GM19455 (cell line): Measurements from ENCODE around the gene PRR3.

Experiments
- ATAC-seq: cut with Tn5 transposase; IDR thresholded peaks from one replicate; pipeline ENCODE4 v1.9.1; 2021; ENCODE audit not compliant: unreplicated experiment

The PRR3 gene

DNA sequence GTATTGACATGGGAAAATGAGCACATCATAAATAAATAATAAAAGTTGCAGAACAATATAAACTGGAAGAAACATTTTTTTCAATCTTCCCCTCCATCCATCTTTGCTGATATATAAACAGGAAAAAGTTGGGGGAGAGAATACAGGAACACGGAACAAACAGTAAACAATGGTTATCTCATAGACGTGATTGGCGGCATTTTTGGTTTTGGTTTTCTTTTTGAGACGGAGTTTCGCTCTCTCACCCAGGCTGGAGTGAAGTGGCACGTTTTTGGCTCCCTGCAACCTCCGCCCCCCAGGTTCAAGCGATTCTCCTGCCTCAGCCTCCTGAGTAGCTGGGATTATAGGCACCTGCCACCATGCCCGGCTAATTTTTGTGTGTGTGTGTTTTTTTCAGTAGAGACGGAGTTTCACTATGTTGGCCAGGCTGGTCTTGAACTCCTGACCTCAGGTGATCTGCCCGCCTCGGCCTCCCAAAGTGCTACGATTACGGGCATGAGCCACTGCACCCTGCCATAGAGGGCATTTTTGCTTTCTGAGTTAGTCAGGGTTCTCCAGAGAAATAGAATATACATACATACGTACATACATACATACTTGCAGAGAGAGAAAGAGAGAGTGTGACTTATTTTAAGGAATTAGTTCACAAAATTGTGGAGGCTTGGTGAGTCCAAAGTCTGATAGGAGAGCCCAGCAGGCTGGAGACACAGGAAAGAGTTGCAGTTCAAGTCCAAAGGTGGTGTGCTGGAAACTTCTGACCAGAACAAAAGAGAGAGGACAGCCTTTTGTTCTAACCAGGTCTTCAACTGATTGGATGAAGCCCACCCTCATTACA, 23.4 kb upstream of the PRR3 start:
- no peak for ATAC-seq

GRCh38 chr6:30537931-30538330, 19.2 kb upstream of the PRR3 start:
- ATAC-seq: no peak

DNA sequence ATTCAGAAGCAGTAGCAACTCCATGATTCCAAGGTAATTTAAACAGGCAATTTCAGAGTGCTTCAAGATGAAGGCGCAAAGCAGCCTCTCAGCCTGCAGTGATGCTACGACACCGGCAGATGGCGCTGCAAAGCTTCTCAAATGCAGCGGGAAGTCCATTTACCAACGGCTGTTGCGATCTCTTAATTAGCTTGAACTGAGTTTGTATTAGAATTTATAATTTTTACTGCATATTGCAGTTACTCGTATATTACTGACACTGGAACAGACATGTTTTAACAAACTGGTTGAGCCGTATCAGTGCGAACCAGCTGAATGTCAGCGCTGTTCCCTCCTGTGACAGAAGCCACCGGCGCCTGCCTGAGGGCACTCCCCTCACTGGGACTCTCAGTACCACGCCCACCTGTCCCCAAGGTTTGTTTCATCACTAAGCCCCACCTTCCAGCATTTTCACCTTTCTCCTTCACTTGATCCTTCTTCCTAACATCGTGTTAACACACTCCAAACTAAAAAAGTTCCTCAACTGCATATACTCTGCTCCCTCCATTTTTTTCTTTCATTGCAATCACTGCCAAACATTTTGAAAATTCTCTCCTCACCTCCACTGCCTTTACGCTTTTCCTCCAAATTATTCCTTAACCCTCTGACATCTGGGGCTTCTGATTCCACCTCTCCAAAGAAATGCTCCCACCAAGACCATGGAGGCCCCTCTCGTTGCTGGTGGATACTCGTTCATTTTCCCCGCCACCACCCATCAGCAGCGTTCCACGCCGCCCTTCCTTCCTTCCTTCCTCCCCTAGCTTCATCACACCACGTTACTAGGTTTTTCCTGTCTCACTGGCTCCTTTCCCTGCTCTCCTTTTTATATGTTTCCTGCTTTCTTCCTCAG, 15.3 kb upstream of the PRR3 start:
- no peak for ATAC-seq

GRCh38 chr6:30542404-30542725, 14.7 kb upstream of the PRR3 start:
- ATAC-seq: no peak

GRCh38 chr6:30542915-30543314, 14.2 kb upstream of the PRR3 start:
- no peak for ATAC-seq

DNA sequence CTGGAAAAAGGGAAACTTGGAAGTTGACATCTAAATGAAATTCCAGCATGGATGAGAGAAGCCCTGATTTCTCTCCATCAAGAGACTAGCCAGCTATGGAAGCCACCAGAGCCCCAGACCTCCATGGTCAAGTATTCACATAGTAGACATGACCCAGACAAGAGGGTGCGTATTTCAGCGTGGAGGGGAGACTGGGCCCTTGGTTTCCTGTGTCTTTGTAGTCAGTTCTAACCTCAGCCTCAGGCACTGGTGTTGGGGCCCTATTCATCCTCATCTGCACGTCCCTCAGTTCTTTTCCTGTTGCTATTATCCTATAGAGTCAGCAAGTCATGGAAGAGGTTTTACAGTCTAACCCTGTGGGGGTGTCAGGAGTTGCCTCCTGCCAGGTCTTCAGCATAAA, 13.3 kb upstream of the PRR3 start:
- ATAC-seq: no peak

DNA sequence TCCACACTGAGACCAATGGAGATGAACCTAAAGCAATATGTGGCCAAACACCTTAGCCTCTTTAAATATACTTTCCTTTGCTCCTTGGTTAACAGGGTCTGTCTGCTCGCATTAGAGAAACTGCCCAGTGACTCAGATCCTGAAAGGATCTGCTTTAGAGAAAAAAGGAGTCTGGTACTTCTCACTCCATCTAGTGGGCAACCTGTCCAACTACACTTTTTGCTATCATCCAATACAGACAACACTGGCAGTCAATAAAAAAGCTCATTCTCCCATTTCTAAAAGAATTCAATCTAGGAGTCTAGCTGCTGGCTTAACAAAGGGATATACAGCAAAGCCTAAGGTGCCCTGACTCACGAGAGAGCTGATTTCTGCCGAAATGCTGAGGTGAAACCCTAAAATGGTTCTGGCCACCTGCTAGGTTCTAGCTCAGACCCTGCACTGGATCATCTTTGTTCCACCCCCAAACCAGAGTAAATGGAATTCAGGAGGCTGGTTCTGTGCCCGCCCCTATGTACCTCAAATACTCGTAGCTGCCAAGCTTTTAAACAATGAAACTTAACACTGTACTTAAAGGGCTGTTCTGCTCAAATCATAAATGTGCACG, 12.3 kb upstream of the PRR3 start:
- no peak for ATAC-seq

DNA sequence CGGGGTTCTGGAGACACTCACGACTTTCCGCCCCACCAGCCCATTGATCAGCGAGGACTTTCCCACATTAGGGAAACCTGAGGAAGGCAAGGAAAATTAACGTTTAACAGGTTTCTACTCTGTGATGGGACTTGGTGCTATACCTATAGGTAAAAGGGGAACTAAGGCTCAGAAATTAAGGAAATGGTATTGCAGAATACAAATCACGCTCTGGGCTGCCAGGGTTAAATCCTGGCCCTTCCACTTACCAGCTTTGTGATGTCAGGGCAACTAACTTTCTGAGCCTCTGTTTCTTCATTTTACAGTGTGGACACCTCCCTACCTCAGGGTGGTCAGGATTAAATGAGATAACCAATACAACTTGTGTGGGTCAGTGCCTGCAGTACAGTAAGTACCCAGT, 9.6 kb upstream of the PRR3 start:
- ATAC-seq: no peak

- ATAC-seq: no peak
Measured at GRCh38 chr6:30548375-30548774, 8.7 kb upstream of the PRR3 start.

DNA sequence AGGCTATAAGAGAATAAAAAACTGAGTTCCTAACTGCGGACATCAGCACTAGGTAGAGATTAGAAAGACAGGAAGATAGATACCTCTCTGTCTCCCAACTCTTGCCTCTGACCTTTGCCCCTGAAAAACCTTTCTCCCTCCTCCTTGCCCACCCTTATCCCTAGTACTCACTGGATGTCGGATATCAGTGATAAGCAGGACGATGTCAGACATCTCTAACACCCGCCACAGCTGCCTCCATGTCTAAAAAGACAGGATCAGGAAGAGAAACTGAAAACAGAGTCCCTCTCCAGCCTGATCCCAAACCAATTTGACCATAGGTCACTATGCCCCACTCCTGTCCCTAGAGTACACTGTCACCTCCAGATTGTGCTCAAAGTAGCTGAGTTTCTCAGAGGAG, 2.7 kb upstream of the PRR3 start:
- ATAC-seq: no peak

- ATAC-seq: no peak
Measured at GRCh38 chr6:30554962-30555815, 1.9 kb upstream of the PRR3 start.

DNA sequence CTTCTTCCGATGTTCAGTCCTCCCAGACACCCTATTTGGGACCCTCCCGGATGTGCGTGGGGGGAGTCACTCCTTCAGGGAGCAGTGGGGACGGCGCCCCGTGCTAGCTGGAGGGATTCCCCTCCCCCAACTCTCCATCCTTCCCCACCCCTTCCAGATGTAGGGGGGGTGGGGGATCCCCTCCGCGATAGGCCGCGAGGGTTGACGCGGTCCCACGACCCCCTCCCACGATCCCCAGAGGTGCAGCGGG, 1.4 kb upstream of the PRR3 start:
- no peak for ATAC-seq

DNA sequence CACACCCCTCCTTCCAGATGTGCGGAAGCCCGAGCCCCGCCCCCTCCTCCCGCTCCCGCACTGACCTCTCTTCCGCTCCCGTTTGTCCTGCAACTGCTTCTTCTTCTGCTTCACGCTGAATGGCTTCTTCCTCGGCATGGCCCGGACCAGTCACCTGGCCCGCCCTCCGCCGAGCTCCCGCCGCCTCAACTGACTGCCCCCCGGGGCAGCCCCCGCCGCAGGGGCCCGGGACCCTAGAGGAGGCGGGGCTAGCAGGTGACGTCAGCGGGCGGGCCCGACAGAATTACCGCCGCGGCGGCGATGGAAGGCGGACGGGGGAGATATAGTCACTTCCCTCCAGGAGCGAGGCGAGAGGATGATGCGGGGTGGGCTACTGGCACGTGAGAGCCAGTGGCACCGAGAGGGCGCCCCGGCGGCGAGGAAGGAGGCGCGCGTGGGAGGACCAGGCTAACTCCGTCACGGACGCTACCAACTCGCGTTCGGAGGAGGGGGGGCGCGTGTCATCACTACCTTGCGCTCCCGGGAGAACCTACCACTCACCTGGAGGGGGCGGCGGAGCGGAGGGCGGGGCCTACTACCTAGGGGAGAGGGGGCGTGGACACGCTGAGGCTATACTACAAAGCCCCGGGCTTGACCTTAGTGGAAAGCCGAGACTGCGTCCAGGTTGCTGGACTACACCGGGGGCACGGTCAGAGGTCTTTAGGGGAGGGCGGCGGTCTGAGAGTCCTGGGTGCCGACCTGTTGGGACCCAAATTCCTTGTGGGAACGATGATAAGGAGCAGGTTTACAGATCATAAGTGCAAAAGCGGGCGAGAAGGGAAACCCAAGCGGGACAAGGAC, 809 bp upstream of the PRR3 start, which contains the start of gene GNL1:
Gene GNL1 (minus strand): TSS at position 424 of the 840 bp plus-strand sequence. CDS start 286 bp downstream, at position 138.
- peak; percentile 82 for ATAC-seq

DNA sequence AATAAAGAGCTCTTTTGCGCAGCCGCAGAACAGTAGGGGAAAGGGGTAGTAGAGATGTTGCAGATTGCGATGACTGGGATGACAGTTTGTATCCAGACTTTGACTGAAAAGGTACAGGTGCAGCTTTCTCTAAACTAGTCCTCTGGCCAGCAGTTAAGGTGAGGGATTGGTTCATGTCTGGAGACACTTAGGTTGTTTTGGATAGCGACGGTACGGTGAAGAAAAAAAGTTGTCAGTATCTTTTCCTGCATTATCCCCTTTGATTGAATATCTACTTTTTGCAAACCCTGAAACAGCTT, 537 bp downstream of the PRR3 start:
- no peak for ATAC-seq

DNA sequence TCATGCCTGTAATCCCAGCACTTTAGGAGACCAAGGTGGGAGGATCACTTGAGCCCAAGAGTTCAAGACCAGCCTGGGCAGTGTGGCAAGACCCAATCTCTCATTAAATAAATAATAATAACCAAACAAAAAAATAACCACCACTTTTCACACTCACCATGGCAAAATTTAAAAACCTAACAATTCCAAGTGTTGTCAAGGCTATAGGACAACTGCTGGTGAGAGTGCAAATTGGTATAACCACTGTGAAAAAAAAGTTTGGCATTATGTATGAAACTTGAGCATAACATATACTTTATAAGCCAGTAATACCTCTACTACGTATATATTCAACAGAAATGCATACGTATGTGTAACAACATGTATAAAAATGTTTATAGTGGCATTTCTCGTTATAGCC, 3.8 kb downstream of the PRR3 start:
- ATAC-seq: no peak

DNA sequence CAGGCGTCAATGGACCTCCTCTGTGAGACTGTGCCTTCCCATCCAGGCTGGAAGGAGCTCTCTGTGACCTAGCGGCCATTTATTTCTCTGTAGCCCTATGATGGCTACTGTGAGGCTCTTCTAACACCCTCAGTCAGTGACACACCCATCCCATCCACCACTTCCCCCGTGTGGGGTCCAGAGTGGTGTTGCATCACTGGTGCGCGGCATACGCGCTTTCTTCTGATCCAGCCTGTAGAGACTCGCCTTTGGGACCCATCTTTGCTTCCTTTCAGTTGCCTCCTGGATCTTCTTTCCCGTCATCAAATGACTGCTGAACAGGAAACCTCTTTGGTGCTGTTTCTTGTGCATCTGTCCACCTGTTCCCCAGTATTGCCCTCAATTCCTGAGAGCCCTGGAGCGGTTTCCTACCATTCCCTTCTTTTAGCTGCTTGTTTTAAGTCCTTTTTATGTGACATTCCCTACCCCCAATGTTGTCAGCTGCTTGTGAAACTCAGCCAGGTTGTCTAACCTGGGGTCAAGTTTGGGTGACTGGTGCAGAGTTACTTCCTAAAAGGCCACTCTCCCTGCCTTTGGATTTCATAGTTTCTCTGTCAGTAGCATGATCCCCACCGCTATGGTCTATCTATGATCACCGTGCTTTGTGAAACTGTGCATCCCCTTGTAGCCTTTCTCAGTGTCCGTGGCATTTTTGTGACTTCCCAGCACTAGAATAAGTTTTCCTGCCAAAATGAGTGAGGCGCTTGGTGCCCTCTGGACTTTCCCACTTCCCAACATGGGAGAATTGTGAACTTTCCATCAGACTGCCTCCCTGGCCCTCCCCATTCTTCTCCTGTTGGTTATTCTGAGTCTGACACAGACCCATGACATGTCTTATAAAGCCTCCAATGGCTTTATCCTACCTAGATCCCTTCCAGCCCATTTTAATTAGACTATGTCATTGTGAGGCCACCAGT, 5.7 kb downstream of the PRR3 start:
- ATAC-seq: no peak

DNA sequence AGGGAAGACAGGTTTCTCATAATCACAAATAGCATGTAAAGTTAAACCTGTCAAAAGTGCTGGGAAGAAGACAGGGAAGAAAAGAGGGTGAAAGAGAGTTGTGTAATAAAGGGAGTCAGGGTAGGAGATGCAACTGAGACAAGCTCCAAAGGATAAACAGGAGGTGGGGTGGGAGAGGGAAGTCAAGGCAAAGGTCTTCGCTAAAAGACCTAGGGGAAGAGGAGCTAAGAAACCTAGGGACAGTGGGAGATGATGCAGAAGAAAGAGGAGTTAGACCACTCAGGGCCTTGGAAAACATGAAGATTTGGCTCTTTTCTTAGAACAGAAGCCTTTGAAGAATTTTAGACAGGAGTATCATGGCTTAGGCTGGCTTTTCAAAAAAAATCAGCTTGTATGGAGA, 7.0 kb downstream of the PRR3 start:
- no peak for ATAC-seq

DNA sequence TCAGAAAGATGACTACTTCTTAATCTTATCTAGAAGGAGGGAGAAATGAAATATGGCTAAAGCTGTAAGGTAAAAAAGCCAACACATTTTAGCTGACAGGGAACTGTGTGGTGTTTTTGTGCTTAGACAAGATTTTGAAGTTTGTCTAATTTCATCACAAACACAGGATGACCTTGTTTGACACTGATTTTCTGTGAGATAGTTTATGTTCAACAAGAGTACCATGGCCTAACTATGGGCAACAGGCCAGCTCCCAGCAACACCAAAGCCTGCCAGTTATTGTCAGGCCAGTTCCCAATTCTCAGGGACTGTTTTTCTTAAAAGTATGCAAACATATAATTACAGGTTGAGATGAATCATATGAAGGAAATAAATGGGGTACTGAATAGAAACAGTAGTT, 8.7 kb downstream of the PRR3 start:
- ATAC-seq: no peak

DNA sequence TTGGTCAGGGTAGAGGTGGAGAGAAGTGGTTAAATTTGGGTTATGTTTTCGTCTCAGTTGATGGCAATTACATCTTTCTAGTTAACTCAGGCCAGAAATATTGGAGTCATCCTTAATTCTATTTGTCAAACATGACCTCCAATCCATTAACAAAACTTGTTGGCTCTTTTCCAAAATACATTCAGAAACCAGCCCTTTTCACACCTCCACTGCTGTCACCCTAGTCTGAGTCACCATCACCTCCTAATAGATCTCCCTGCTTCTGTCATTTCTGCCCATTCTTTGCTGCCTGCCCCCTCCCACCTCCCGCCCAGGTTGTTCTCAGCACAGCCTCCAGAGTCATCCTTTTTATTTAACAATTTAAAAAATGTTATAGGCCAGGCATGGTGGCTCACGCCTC, 11.2 kb downstream of the PRR3 start:
- ATAC-seq: no peak
